Uterus (tissue), 4 donors: Measurements from ENCODE around the gene POLE. TPM values are rescaled to one million over a fixed set of nuclear protein-coding genes. Genes with fewer than 3 reads are reported as not detected.
A peak's percentile ranks its signal among the peaks of the same experiment; 100 is the strongest.

Source experiments
- DNase-seq, 2 donors: peaks; one replicate each; pipeline ENCODE4 v3.0.0-alpha.2; 2019 to 2020
- H3K27ac ChIP-seq, 2 donors: fragments of 200-600 bp; sonication (generic); 1 replicate in 1 of 2; 2 replicates in 1 of 2; pipeline ENCODE4 v1.5.1; 2016 to 2018
- H3K27me3 ChIP-seq, 2 donors: fragments of 200-600 bp; sonication (generic); one replicate each; pipeline ENCODE4 v1.5.1; 2018 to 2019; ENCODE audit warnings: control low read depth in 1 of 2
- H3K36me3 ChIP-seq, 2 donors: fragments of 200-600 bp; sonication (generic); one replicate each; pipeline ENCODE4 v1.5.1; 2019; ENCODE audit warnings: control low read depth in 1 of 2
- H3K4me1 ChIP-seq, 2 donors: fragments of 200-600 bp; sonication (generic); one replicate each; pipeline ENCODE4 v1.5.1; 2018 to 2019; ENCODE audit warnings: control low read depth in 1 of 2
- H3K4me3 ChIP-seq, 2 donors: fragments of 200-600 bp; sonication (generic); 1 replicate in 1 of 2; 2 replicates in 1 of 2; pipeline ENCODE4 v1.5.1; 2018 to 2019; ENCODE audit warnings: mild to moderate bottlenecking in 1 of 2
- H3K9me3 ChIP-seq, 2 donors: fragments of 200-600 bp; sonication (generic); one replicate each; pipeline ENCODE4 v1.5.1; 2019; ENCODE audit warnings: control low read depth in 1 of 2
- POLR2A ChIP-seq, 2 donors: fragments of 450-650 bp; IDR thresholded peaks; one replicate each; pipeline ENCODE4 v1.6.1; 2016; ENCODE audit warnings: antibody characterized with exemption in 2 of 2, mild to moderate bottlenecking in 1 of 2, moderate library complexity in 1 of 2
- intact Hi-C: fragments of 100-400 bp; cut with DNase I; formaldehyde crosslinking; loops from one replicate; pipeline ENCODE4 v1.15.1; 2023; ENCODE audit warnings: low total_unique reads
- total RNA-seq, 4 donors: library from RNA; depleted of rRNA in 3 of 4; stranded (reverse); fragments of >200 nt in 3 of 4; gene quantifications; one replicate each; pipeline versions ENCODE4 v1.1.0 to v1.2.4, GENCODE V29; 2014 to 2023
- TF ChIP-seq, protein P1 (sequence below), 4 experiments: fragments of 200-600 bp in 2 of 4; fragments of 450-650 bp in 2 of 4; sonication (generic) in 2 of 4; IDR thresholded peaks; one replicate each; pipeline ENCODE4 v1.5.1; 2016 to 2019; ENCODE audit warnings: antibody characterized with exemption in 4 of 4, mild to moderate bottlenecking in 2 of 4, moderate library complexity in 1 of 4
- donor health status: DM: yes; HTN: yes; CAD: no.

Gene POLE, protein sequence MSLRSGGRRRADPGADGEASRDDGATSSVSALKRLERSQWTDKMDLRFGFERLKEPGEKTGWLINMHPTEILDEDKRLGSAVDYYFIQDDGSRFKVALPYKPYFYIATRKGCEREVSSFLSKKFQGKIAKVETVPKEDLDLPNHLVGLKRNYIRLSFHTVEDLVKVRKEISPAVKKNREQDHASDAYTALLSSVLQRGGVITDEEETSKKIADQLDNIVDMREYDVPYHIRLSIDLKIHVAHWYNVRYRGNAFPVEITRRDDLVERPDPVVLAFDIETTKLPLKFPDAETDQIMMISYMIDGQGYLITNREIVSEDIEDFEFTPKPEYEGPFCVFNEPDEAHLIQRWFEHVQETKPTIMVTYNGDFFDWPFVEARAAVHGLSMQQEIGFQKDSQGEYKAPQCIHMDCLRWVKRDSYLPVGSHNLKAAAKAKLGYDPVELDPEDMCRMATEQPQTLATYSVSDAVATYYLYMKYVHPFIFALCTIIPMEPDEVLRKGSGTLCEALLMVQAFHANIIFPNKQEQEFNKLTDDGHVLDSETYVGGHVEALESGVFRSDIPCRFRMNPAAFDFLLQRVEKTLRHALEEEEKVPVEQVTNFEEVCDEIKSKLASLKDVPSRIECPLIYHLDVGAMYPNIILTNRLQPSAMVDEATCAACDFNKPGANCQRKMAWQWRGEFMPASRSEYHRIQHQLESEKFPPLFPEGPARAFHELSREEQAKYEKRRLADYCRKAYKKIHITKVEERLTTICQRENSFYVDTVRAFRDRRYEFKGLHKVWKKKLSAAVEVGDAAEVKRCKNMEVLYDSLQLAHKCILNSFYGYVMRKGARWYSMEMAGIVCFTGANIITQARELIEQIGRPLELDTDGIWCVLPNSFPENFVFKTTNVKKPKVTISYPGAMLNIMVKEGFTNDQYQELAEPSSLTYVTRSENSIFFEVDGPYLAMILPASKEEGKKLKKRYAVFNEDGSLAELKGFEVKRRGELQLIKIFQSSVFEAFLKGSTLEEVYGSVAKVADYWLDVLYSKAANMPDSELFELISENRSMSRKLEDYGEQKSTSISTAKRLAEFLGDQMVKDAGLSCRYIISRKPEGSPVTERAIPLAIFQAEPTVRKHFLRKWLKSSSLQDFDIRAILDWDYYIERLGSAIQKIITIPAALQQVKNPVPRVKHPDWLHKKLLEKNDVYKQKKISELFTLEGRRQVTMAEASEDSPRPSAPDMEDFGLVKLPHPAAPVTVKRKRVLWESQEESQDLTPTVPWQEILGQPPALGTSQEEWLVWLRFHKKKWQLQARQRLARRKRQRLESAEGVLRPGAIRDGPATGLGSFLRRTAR (N-terminal part only)
- 10 to 100 TPM in 3 of 4 donors, 1 to 10 TPM in 1; 7.7 to 71.3 (median 28.8) TPM for total RNA-seq

DNA sequence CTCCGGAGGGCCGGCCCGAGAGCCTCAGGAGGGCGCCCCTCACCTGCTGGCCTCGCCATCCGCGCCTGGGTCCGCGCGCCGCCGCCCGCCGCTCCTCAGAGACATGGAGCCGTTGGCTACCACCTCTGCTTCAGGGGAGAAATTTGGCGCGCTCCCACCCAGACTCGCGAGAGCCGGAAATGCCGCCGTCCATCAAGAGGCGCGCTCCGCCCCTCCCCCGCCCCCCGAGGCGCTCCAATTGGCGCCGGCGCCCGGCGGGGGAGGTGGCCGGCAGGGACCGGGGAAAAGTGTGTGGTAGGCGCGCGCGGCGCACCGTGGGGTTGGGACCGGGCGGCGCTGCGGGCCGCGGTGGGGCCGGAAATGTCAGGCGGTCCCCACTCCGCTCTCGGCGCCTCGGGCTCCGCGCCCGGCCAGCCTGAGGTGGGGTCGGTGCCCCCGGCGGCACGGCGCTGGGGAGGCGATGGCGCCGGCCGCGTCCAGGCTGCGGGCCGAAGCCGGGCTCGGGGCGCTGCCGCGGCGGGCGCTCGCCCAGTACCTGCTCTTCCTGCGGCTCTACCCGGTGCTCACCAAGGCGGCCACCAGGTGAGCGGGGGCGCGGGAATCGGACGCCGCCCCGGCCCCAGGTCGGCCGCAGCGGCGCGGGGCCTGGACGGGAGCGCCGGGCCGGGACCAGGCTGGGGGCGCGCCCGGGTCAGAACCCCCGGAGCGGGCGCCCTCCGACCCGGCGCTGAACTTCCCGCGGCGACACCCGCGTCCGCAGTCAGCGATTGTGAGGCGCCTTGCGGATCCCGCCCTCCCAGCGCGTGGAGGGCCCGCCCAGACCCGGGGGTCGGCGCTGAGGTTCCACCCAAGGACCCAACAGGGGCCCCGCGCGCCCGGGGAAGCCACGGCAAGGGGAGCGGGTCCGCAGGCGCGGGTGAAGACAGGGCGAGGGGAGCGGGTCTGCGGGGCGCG lies at the start of gene POLE, which contains the start of gene PXMP2:
Gene POLE (minus strand): TSS at position 132 of the 954 bp plus-strand sequence. CDS start 27 bp downstream, at position 105.
Gene PXMP2 (plus strand): TSS at position 377 of the 954 bp plus-strand sequence. CDS start 84 bp downstream, at position 461.
- TF ChIP-seq, protein P1, sequence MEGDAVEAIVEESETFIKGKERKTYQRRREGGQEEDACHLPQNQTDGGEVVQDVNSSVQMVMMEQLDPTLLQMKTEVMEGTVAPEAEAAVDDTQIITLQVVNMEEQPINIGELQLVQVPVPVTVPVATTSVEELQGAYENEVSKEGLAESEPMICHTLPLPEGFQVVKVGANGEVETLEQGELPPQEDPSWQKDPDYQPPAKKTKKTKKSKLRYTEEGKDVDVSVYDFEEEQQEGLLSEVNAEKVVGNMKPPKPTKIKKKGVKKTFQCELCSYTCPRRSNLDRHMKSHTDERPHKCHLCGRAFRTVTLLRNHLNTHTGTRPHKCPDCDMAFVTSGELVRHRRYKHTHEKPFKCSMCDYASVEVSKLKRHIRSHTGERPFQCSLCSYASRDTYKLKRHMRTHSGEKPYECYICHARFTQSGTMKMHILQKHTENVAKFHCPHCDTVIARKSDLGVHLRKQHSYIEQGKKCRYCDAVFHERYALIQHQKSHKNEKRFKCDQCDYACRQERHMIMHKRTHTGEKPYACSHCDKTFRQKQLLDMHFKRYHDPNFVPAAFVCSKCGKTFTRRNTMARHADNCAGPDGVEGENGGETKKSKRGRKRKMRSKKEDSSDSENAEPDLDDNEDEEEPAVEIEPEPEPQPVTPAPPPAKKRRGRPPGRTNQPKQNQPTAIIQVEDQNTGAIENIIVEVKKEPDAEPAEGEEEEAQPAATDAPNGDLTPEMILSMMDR (IDR thresholded peaks at IDR 0.05), result peak in 3 of 4 experiments; percentile 10 to 17 (median 12)
- TF ChIP-seq POLR2A (IDR thresholded peaks at IDR 0.05), result peak in 1 of 2 donors; percentile 60
- H3K27me3 ChIP-seq, result no peaks in the 10 kb centered on the region
- no peaks in the 10 kb centered on the region for H3K9me3 ChIP-seq
- peaks cover 0 to 12% of the 10 kb centered on the region in 2 donors for H3K4me1 ChIP-seq
- intact Hi-C loops, result no loop called here
- no peaks in the 10 kb centered on the region for H3K36me3 ChIP-seq
- H3K4me3 ChIP-seq, result peak within 1 kb of the TSS; percentile 47 to 66
- peak; percentile 96 to 97 for DNase-seq
- H3K27ac ChIP-seq, result peak within 1 kb of the TSS; percentile 34 to 68

DNA sequence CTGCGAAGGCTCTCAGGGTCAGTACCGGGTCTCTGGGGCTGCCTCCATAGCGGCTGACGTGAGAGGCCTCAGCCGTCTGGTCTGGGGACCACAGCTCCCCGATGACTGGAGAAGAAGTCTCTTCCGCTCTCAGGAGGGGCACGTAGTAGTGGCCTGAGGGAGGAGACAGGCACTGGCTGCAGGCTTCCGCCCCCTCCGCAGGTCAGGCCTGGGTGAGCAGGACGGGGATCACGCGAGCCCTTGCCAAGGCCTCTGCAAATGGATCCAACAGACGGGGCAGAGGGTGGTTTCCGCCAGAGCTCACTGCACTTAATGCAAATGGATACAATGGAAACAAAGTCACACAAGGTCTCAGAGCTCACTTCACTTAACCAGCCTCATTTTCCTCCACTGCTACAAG lies 49.8 kb upstream of the POLE start:
- no peaks in the 10 kb centered on the region for H3K27me3 ChIP-seq
- H3K4me1 ChIP-seq, result no peaks in the 10 kb centered on the region
- intact Hi-C loops, result no loop called here
- no peaks in the 10 kb centered on the region for H3K36me3 ChIP-seq
- H3K4me3 ChIP-seq, result no peak overlapping the region
- H3K27ac ChIP-seq, result no peak overlapping the region
- DNase-seq, result no peak
- TF ChIP-seq, protein P1 (IDR thresholded peaks at IDR 0.05), result no peak
- TF ChIP-seq POLR2A (IDR thresholded peaks at IDR 0.05), result no peak
- H3K9me3 ChIP-seq, result no peaks in the 10 kb centered on the region

DNA sequence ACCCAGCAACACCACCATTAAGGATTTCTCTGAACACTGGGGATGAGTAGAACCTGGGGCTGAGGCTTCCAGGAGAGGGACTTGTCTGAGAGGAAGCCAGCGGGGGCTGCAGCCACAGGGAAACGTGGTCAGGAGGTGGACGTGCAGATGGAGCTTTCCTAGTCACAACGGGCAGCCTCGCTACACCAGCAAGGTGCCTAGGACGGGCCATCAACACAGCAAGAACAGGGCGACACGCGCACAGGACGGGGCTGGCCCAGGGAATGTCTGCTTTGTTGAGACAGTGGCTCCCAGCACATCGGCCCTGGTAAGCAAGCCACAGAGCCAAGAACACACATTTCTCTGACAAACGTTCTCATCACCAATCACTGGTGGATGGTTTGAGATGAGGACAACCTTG lies 49.2 kb upstream of the POLE start:
- DNase-seq, result no peak
- H3K27ac ChIP-seq, result no peak overlapping the region
- no peaks in the 10 kb centered on the region for H3K4me1 ChIP-seq
- H3K27me3 ChIP-seq, result no peaks in the 10 kb centered on the region
- intact Hi-C loops, result no loop called here
- no peak overlapping the region for H3K4me3 ChIP-seq
- no peaks in the 10 kb centered on the region for H3K36me3 ChIP-seq
- no peaks in the 10 kb centered on the region for H3K9me3 ChIP-seq
- TF ChIP-seq, protein P1 (IDR thresholded peaks at IDR 0.05), result no peak
- TF ChIP-seq POLR2A (IDR thresholded peaks at IDR 0.05), result no peak

DNA sequence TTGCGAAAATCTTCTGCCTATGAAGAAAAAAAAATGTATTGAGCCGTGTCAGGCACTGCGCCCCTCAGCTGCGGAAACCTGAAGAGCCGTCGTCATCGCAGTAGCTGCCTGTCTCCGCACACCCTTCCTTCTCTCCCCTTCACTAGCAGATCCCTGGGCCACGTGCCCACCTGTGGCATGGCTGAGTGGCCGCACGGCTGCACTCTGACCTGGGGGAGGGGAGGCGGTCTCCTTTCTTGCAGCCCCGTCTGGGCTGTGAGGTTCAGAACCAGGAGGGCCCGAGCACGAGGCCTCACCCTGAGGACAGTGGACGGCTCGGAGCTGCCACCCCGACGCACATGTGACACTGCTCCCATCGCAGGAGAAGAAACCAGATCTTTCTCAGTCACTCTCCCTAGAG lies 48.4 kb upstream of the POLE start:
- TF ChIP-seq POLR2A (IDR thresholded peaks at IDR 0.05), result no peak
- TF ChIP-seq, protein P1 (IDR thresholded peaks at IDR 0.05), result no peak
- Histone ChIP-seq H3K36me3 (no peaks in the 10 kb centered on the region), H3K4me3 (no peak overlapping the region), H3K4me1 (no peaks in the 10 kb centered on the region), H3K27ac (no peak overlapping the region), H3K27me3 (no peaks in the 10 kb centered on the region), H3K9me3 (no peaks in the 10 kb centered on the region)
- DNase-seq, result no peak
- intact Hi-C loops, result no loop called here
